IPS DF 6.9 (cell line): ENCODE measurements around the gene SERP2.
"Not testable (repeated sequence)": the region's sequence is repeated elsewhere in the genome, so short reads cannot be mapped to it uniquely, and the experiment has no call there.

Experiments used
- DNase-seq: peaks from one replicate; pipeline ENCODE4 v3.0.0-alpha.2; 2013; ENCODE audit warnings: low read depth, low spot score
- H3K27ac ChIP-seq: one replicate; pipeline ENCODE4 v1.5.1; 2013; ENCODE audit warnings: low read length, control low read depth
- H3K27me3 ChIP-seq: 2 replicates; pipeline ENCODE4 v1.6.1; 2013; ENCODE audit warnings: mild to moderate bottlenecking, low read length; ENCODE audit not compliant: control insufficient read depth, insufficient read depth
- H3K36me3 ChIP-seq: 2 replicates; pipeline ENCODE4 v1.6.1; 2013; ENCODE audit warnings: low read length; ENCODE audit not compliant: control insufficient read depth, insufficient read depth
- H3K4me1 ChIP-seq: 2 replicates; pipeline ENCODE4 v1.6.1; 2013; ENCODE audit warnings: low read length; ENCODE audit not compliant: control insufficient read depth, insufficient read depth
- H3K4me3 ChIP-seq: 2 replicates; pipeline ENCODE4 v1.5.1; 2013; ENCODE audit warnings: mild to moderate bottlenecking, low read length
- H3K9me3 ChIP-seq: 2 replicates; pipeline ENCODE4 v1.6.1; 2013; ENCODE audit warnings: low read length, inconsistent platforms; ENCODE audit not compliant: control insufficient read depth, insufficient read depth
- WGBS: extraction: QIAGEN DNeasy Blood & Tissue Kit; methylation state at CpG from one replicate; pipeline ENCODE4 v1.1.7; 2013; ENCODE audit warnings: mixed read lengths, missing lambda C conversion rate; ENCODE audit not compliant: insufficient read length, insufficient coverage; 5-methylcytosine and 5-hydroxymethylcytosine counted together

The SERP2 gene

GRCh38 chr13:44373601-44374347 lies at the start of gene SERP2:
Gene SERP2, plus strand, starts transcription at chr13:44373824. Its CDS starts 202 bp downstream, at chr13:44374026.
- H3K36me3 ChIP-seq, result no peaks in the 10 kb centered on the region
- H3K27me3 ChIP-seq, result no peaks in the 10 kb centered on the region
- peak within 1 kb of the TSS; percentile 70 for H3K4me3 ChIP-seq
- WGBS, result no CpG with 5 or more reads among the region's 83 CpGs
- peaks cover 3% of the 10 kb centered on the region; the same call in 1 of the 2 replicates for H3K4me1 ChIP-seq
- H3K9me3 ChIP-seq, result no peaks in the 10 kb centered on the region
- no peak for DNase-seq
- H3K27ac ChIP-seq, result no peak within 1 kb of the TSS

GRCh38 chr13:44326961-44327360 lies 46.7 kb upstream of the SERP2 start:
- DNase-seq, result no peak
- Histone ChIP-seq H3K36me3 (no peaks in the 10 kb centered on the region), H3K27ac (no peak overlapping the region), H3K27me3 (no peaks in the 10 kb centered on the region), H3K4me3 (no peak overlapping the region), H3K9me3 (no peaks in the 10 kb centered on the region), H3K4me1 (no peaks in the 10 kb centered on the region)
- WGBS, result no CpG with 5 or more reads among the region's 2 CpGs

GRCh38 chr13:44329041-44329440 lies 44.6 kb upstream of the SERP2 start:
- H3K4me1 ChIP-seq, H3K27me3 ChIP-seq, H3K36me3 ChIP-seq, DNase-seq, H3K27ac ChIP-seq, H3K4me3 ChIP-seq, H3K9me3 ChIP-seq: not testable (repeated sequence)

- no peaks in the 10 kb centered on the region for H3K36me3 ChIP-seq
- no peaks in the 10 kb centered on the region for H3K27me3 ChIP-seq
- H3K4me1 ChIP-seq, result no peaks in the 10 kb centered on the region
- no CpG with 5 or more reads among the region's 10 CpGs for WGBS
- H3K4me3 ChIP-seq, result no peak overlapping the region
- no peak for DNase-seq
- H3K9me3 ChIP-seq, result no peaks in the 10 kb centered on the region
- H3K27ac ChIP-seq, result no peak overlapping the region
These were observed 43.6 kb upstream of the SERP2 start for GRCh38 chr13:44329909-44330545.

- Histone ChIP-seq H3K4me3 (no peak overlapping the region), H3K9me3 (no peaks in the 10 kb centered on the region), H3K27ac (no peak overlapping the region), H3K4me1 (no peaks in the 10 kb centered on the region), H3K36me3 (no peaks in the 10 kb centered on the region), H3K27me3 (no peaks in the 10 kb centered on the region)
- no CpG with 5 or more reads among the region's 4 CpGs for WGBS
- DNase-seq, result no peak
These were observed 42.2 kb upstream of the SERP2 start for GRCh38 chr13:44331446-44331845.

- no peak for DNase-seq
- Histone ChIP-seq H3K27ac (no peak overlapping the region), H3K36me3 (no peaks in the 10 kb centered on the region)
These were observed 41.4 kb upstream of the SERP2 start for GRCh38 chr13:44331912-44332851.

GRCh38 chr13:44333950-44334655 lies 39.5 kb upstream of the SERP2 start:
- WGBS, result no CpG with 5 or more reads among the region's 5 CpGs
- DNase-seq, result no peak
- Histone ChIP-seq H3K27me3 (no peaks in the 10 kb centered on the region), H3K9me3 (no peaks in the 10 kb centered on the region), H3K4me3 (no peak overlapping the region), H3K36me3 (no peaks in the 10 kb centered on the region), H3K4me1 (no peaks in the 10 kb centered on the region), H3K27ac (no peak overlapping the region)

More at GRCh38 chr13:44331912-44332851, 41.4 kb upstream of the SERP2 start:
- Histone ChIP-seq H3K27me3 (no peaks in the 10 kb centered on the region), H3K9me3 (no peaks in the 10 kb centered on the region), H3K4me1 (no peaks in the 10 kb centered on the region), H3K4me3 (no peak overlapping the region)
- WGBS, result no CpG with 5 or more reads among the region's 7 CpGs

- Histone ChIP-seq H3K9me3 (no peaks in the 10 kb centered on the region), H3K27ac (no peak overlapping the region), H3K4me1 (no peaks in the 10 kb centered on the region), H3K27me3 (no peaks in the 10 kb centered on the region), H3K36me3 (no peaks in the 10 kb centered on the region), H3K4me3 (no peak overlapping the region)
- no peak for DNase-seq
- WGBS, result no CpG with 5 or more reads among the region's 2 CpGs
These were observed 38.9 kb upstream of the SERP2 start for GRCh38 chr13:44334751-44335150.

GRCh38 chr13:44336934-44337333 lies 36.7 kb upstream of the SERP2 start:
- H3K4me3 ChIP-seq, result no peak overlapping the region
- H3K27me3 ChIP-seq, result no peaks in the 10 kb centered on the region
- H3K27ac ChIP-seq, result no peak overlapping the region
- DNase-seq, result no peak
- H3K9me3 ChIP-seq, result no peaks in the 10 kb centered on the region
- no CpG with 5 or more reads among the region's 4 CpGs for WGBS
- H3K36me3 ChIP-seq, result no peaks in the 10 kb centered on the region
- no peaks in the 10 kb centered on the region for H3K4me1 ChIP-seq

- WGBS, result no CpG with 5 or more reads among the region's 4 CpGs
These were observed 36.0 kb upstream of the SERP2 start for GRCh38 chr13:44337581-44337980.

More at GRCh38 chr13:44337581-44337980, 36.0 kb upstream of the SERP2 start:
- Histone ChIP-seq H3K27ac (no peak overlapping the region), H3K4me1 (no peaks in the 10 kb centered on the region), H3K9me3 (no peaks in the 10 kb centered on the region), H3K36me3 (no peaks in the 10 kb centered on the region), H3K4me3 (no peak overlapping the region), H3K27me3 (no peaks in the 10 kb centered on the region)
- DNase-seq, result no peak
